PC-9 (cell line): ENCODE measurements around the gene NAA40. TPM values are rescaled to one million over a fixed set of nuclear protein-coding genes. Genes with fewer than 3 reads are reported as not detected.

Experiments
- BruUV-seq: library from RNA; stranded (reverse); fragments of 400-500 nt; replicated peaks from 2 replicates; lab custom pipeline; 2021; lab: Mats Ljungman, UMichigan
- CTCF ChIA-PET: fragments of 300-600 bp; sonication (Branson Sonifier 250); formaldehyde crosslinking; loops from one replicate; lab custom pipeline; 2022; ENCODE audit warnings: antibody characterized with exemption; lab: Charles Lee
- POLR2A ChIA-PET: fragments of 300-600 bp; sonication (Branson Sonifier 250); formaldehyde crosslinking; loops from one replicate; lab custom pipeline; 2022; ENCODE audit warnings: antibody characterized with exemption; ENCODE audit not compliant: unreplicated experiment; lab: Charles Lee
- DNase-seq, 2 experiments: peaks; one replicate each; pipeline versions ENCODE4 v3.0.0 to v3.0.0-alpha.2; 2015 to 2022; ENCODE audit warnings: mixed read lengths in 1 of 2
- H2AFZ ChIP-seq: fragments of 200-600 bp; sonication (generic); 2 replicates; pipeline ENCODE4 v1.8.1; 2017; ENCODE audit warnings: antibody characterized with exemption
- H3F3A ChIP-seq: fragments of 200-600 bp; sonication (generic); 2 replicates; pipeline ENCODE4 v1.8.1; 2017; ENCODE audit warnings: antibody characterized with exemption, mild to moderate bottlenecking, low read depth; ENCODE audit not compliant: insufficient read depth
- H3K27ac ChIP-seq: fragments of 200-600 bp; sonication (generic); 2 replicates; pipeline ENCODE4 v1.6.1; 2016; ENCODE audit warnings: mixed run types
- H3K27me3 ChIP-seq: fragments of 200-600 bp; sonication (generic); 2 replicates; pipeline ENCODE4 v1.6.1; 2016; ENCODE audit warnings: low read depth, mixed run types; ENCODE audit not compliant: insufficient read depth
- H3K36me3 ChIP-seq: fragments of 200-600 bp; sonication (generic); 2 replicates; pipeline ENCODE4 v1.6.1; 2016; ENCODE audit warnings: low read depth, mixed run types
- H3K4me1 ChIP-seq: fragments of 200-600 bp; sonication (generic); replicated peaks from 2 replicates; pipeline ENCODE4 v1.6.1; 2016; ENCODE audit warnings: mixed run types; ENCODE audit not compliant: insufficient read depth
- H3K4me2 ChIP-seq: fragments of 200-600 bp; sonication (generic); 2 replicates; pipeline ENCODE4 v1.6.1; 2017; ENCODE audit warnings: mixed run types
- H3K4me3 ChIP-seq: fragments of 200-600 bp; sonication (generic); 2 replicates; pipeline ENCODE4 v1.6.1; 2016; ENCODE audit warnings: mixed run types
- H3K79me2 ChIP-seq: fragments of 200-600 bp; sonication (generic); 2 replicates; pipeline ENCODE4 v1.6.1; 2017; ENCODE audit warnings: low read depth, mixed run types
- H3K9me2 ChIP-seq: fragments of 200-600 bp; sonication (generic); 2 replicates; pipeline ENCODE4 v1.8.1; 2017; ENCODE audit warnings: mild to moderate bottlenecking; ENCODE audit not compliant: insufficient read depth
- H3K9me3 ChIP-seq: fragments of 200-600 bp; sonication (generic); 2 replicates; pipeline ENCODE4 v1.8.1; 2016; ENCODE audit warnings: low read depth; ENCODE audit not compliant: insufficient read depth
- H4K20me1 ChIP-seq: fragments of 200-600 bp; sonication (generic); 2 replicates; pipeline ENCODE4 v1.8.1; 2017; ENCODE audit not compliant: insufficient read depth
- CTCF ChIP-seq: fragments of 200-600 bp; sonication (generic); conservative IDR thresholded peaks from 2 replicates; pipeline ENCODE4 v1.6.1; 2017; ENCODE audit warnings: mixed run types, antibody characterized with exemption, mild to moderate bottlenecking, moderate library complexity
- EZH2 ChIP-seq: fragments of 200-600 bp; sonication (generic); IDR thresholded peaks from 2 replicates; pipeline ENCODE4 v1.8.0; 2017; ENCODE audit warnings: antibody characterized with exemption, low read depth
- intact Hi-C: fragments of 100-400 bp; cut with micrococcal nuclease; formaldehyde crosslinking; loops from one replicate; pipeline ENCODE4 v1.10.0; 2022; ENCODE audit not compliant: unreplicated experiment
- total RNA-seq: library from RNA; stranded (reverse); gene quantifications from 2 replicates; pipeline ENCODE4 v1.2.3, GENCODE V29; 2021

Gene NAA40
- total RNA-seq, 1 experiment from 2014 or later, result 47.4 TPM

GRCh38 chr11:63974259-63975143 lies 35.7 kb downstream of the NAA40 start, which contains the start of gene COX8A:
Gene COX8A (plus strand): TSS chr11:63974620. CDS start chr11:63974681, 61 bp downstream.
- Histone ChIP-seq H3K4me2 (peak within 1 kb of the TSS; percentile 93), H2AFZ (peak within 1 kb of the TSS; percentile 96), H3K4me1 (peaks cover 13% of the 10 kb centered on the region), H3F3A (no peaks in the 10 kb centered on the region; the same call in 1 of the 2 replicates), H3K9me3 (no peaks in the 10 kb centered on the region), H4K20me1 (peaks cover 11% of the 10 kb centered on the region), H3K4me3 (peak within 1 kb of the TSS; percentile 98), H3K27me3 (no peaks in the 10 kb centered on the region), H3K9me2 (no peaks in the 10 kb centered on the region), H3K36me3 (peaks cover 4% of the 10 kb centered on the region; the same call in 1 of the 2 replicates), H3K79me2 (peaks cover 44% of the 10 kb centered on the region), H3K27ac (peak within 1 kb of the TSS; percentile 62)
- POLR2A ChIA-PET, result interaction anchor here (0.5 to 0.8 kb wide), 4 partner anchors 33 to 207 kb away, joined by 3 to 8 read pairs (median 3); no protein-coding TSS in a partner anchor
- DNase-seq, result peak; percentile 98 to 100
- no peak for TF ChIP-seq CTCF
- no peak for TF ChIP-seq EZH2
- CTCF ChIA-PET, result no interaction called here
- intact Hi-C loops, result loop anchor here (10.0 kb wide), 1 partner anchor 330 kb away; the partner anchor contains the start of genes CATSPERZ and ESRRA
- BruUV-seq, result TSS peak; percentile 55

GRCh38 chr11:63978551-63979239 lies 39.9 kb downstream of the NAA40 start:
- DNase-seq, result no peak
- ChIA-PET CTCF (no interaction called here), POLR2A (interaction anchor here (0.7 kb wide), 1 partner anchor 106 kb away, joined by 3 read pairs; no protein-coding TSS in a partner anchor)
- H2AFZ ChIP-seq, result no peak overlapping the region
- H3K4me3 ChIP-seq, result no peak overlapping the region
- H3F3A ChIP-seq, result peaks cover 9% of the 10 kb centered on the region
- no peaks in the 10 kb centered on the region for H3K27me3 ChIP-seq
- peaks cover 11% of the 10 kb centered on the region for H4K20me1 ChIP-seq
- no peak overlapping the region for H3K27ac ChIP-seq
- TF ChIP-seq EZH2, result no peak
- TF ChIP-seq CTCF, result no peak
- H3K4me1 ChIP-seq, result peaks cover 13% of the 10 kb centered on the region
- H3K36me3 ChIP-seq, result peaks cover 4% of the 10 kb centered on the region; the same call in 1 of the 2 replicates
- no peaks in the 10 kb centered on the region for H3K9me3 ChIP-seq
- intact Hi-C loops, result loop anchor here (10.0 kb wide), 1 partner anchor 326 kb away; the partner anchor contains the start of genes CATSPERZ and ESRRA
- peaks cover 44% of the 10 kb centered on the region for H3K79me2 ChIP-seq
- BruUV-seq, result no TSS peak
- no peaks in the 10 kb centered on the region for H3K9me2 ChIP-seq
- H3K4me2 ChIP-seq, result no peak overlapping the region

- BruUV-seq, result no TSS peak
- CTCF ChIA-PET, result interaction anchor here (0.7 kb wide), 1 partner anchor 79 kb away, joined by 3 read pairs; no protein-coding TSS in a partner anchor
- Histone ChIP-seq H3K27me3 (no peaks in the 10 kb centered on the region), H4K20me1 (peaks cover 11% of the 10 kb centered on the region), H3K4me1 (peaks cover 13% of the 10 kb centered on the region), H3K9me3 (no peaks in the 10 kb centered on the region), H2AFZ (no peak overlapping the region), H3K79me2 (peaks cover 44% of the 10 kb centered on the region), H3K9me2 (no peaks in the 10 kb centered on the region), H3K27ac (no peak overlapping the region), H3K4me2 (no peak overlapping the region), H3F3A (peaks cover 9% of the 10 kb centered on the region), H3K36me3 (peaks cover 4% of the 10 kb centered on the region; the same call in 1 of the 2 replicates), H3K4me3 (no peak overlapping the region)
- POLR2A ChIA-PET, result interaction anchor here (0.7 kb wide), 1 partner anchor 107 kb away, joined by 3 read pairs; no protein-coding TSS in a partner anchor
- intact Hi-C loops, result loop anchor here (10.0 kb wide), 1 partner anchor 325 kb away; the partner anchor contains the start of genes CATSPERZ and ESRRA
- DNase-seq, result no peak
- TF ChIP-seq CTCF (no peak), EZH2 (no peak)
These were observed 40.6 kb downstream of the NAA40 start for GRCh38 chr11:63979426-63979825.
